Measurements from ENCODE around the gene TRIM7. TPM values are rescaled to one million over a fixed set of nuclear protein-coding genes. Genes with fewer than 3 reads are reported as not detected.
"Not testable (repeated sequence)": the region's sequence is repeated elsewhere in the genome, so short reads cannot be mapped to it uniquely, and the experiment has no call there.

TRIM7 gene
- total RNA-seq, 1 donor from 2014 or later: not detected

DNA sequence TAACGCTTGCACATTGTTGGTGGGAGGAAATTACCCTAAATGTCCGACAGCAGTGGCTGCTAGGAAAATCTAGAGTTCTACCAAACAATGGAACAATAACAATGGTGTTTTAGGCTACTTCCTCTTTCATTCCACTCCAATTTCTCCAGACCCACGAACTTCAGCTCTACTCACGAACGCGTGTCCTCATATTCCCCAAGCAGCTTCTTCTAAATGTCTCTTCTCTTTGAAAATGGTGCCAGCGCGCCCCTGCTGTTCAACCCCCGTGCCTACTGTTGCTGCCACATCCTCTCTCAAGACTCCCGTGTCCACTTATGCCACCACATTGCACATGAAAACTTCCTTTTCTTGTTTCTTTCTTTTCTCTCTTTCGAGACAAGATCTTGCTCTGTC lies 32.0 kb downstream of the TRIM7 start:
- Mint-ChIP-seq H3K27me3 (ENCODE audit: low read depth) (peaks cover 98% of the 10 kb centered on the region), H3K4me1 (peaks cover 32% of the 10 kb centered on the region), H3K4me3 (peak overlapping the region; percentile 17), H3K36me3 (ENCODE audit: low read depth) (no peaks in the 10 kb centered on the region), H3K9me3 (no peaks in the 10 kb centered on the region), H3K27ac (ENCODE audit: unreplicated experiment) (no peak overlapping the region)
- TF ChIP-seq, protein P1, sequence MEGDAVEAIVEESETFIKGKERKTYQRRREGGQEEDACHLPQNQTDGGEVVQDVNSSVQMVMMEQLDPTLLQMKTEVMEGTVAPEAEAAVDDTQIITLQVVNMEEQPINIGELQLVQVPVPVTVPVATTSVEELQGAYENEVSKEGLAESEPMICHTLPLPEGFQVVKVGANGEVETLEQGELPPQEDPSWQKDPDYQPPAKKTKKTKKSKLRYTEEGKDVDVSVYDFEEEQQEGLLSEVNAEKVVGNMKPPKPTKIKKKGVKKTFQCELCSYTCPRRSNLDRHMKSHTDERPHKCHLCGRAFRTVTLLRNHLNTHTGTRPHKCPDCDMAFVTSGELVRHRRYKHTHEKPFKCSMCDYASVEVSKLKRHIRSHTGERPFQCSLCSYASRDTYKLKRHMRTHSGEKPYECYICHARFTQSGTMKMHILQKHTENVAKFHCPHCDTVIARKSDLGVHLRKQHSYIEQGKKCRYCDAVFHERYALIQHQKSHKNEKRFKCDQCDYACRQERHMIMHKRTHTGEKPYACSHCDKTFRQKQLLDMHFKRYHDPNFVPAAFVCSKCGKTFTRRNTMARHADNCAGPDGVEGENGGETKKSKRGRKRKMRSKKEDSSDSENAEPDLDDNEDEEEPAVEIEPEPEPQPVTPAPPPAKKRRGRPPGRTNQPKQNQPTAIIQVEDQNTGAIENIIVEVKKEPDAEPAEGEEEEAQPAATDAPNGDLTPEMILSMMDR (conservative IDR thresholded peaks at IDR 0.05): peak; percentile 38
- DNase-seq (ENCODE audit: low read depth, low spot score): no peak

DNA sequence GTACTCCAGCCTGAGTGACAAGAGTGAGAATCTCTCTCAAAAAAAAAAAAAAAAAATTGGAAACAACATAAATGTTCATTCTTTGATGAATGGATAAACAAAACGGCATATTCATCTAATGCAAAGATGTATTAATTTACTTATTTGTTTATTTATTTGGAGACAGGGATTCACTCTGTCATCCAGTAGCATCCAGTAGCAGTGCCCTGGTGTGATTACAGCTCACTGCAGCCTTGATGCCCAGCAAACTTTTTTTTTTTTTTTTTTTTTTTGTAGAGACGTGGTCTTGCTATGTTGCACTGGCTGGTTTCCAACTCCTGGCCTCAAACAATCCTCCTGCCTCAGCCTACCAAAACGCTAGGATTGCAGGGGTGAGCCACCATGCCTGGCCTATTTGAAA lies 33.2 kb downstream of the TRIM7 start:
- Mint-ChIP-seq H3K27me3 (ENCODE audit: low read depth) (peaks cover 100% of the 10 kb centered on the region), H3K4me1 (peaks cover 35% of the 10 kb centered on the region), H3K27ac (ENCODE audit: unreplicated experiment) (no peak overlapping the region), H3K9me3 (no peaks in the 10 kb centered on the region), H3K36me3 (ENCODE audit: low read depth) (no peaks in the 10 kb centered on the region), H3K4me3 (peak overlapping the region; percentile 65)
- DNase-seq (ENCODE audit: low read depth, low spot score): no peak
- TF ChIP-seq, protein P1 (conservative IDR thresholded peaks at IDR 0.05): no peak

DNA sequence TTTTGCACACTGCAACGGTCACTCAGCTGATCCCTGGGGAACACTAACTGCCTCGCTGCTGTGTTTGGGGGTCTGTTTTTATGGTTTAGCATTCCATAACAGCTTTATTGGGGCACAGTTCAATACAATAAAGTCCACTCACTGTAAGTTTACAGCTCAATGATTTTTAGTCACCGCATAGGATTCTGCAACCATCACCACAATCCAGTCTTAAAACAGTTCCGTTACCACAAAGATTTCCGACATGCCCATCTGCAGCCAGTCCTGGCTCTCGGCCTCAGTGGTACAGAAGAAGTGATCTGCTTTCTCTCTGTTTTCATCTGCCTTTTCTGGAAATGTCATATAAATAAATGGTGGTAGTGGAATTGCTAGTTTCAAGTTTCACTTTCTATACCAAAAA lies 34.0 kb downstream of the TRIM7 start:
- DNase-seq (ENCODE audit: low read depth, low spot score): no peak
- Mint-ChIP-seq H3K27me3 (ENCODE audit: low read depth) (peaks cover 100% of the 10 kb centered on the region), H3K27ac (ENCODE audit: unreplicated experiment) (no peak overlapping the region), H3K4me1 (peaks cover 35% of the 10 kb centered on the region), H3K9me3 (no peaks in the 10 kb centered on the region), H3K36me3 (ENCODE audit: low read depth) (no peaks in the 10 kb centered on the region), H3K4me3 (peak overlapping the region; percentile 87)
- TF ChIP-seq, protein P1 (conservative IDR thresholded peaks at IDR 0.05): no peak

DNA sequence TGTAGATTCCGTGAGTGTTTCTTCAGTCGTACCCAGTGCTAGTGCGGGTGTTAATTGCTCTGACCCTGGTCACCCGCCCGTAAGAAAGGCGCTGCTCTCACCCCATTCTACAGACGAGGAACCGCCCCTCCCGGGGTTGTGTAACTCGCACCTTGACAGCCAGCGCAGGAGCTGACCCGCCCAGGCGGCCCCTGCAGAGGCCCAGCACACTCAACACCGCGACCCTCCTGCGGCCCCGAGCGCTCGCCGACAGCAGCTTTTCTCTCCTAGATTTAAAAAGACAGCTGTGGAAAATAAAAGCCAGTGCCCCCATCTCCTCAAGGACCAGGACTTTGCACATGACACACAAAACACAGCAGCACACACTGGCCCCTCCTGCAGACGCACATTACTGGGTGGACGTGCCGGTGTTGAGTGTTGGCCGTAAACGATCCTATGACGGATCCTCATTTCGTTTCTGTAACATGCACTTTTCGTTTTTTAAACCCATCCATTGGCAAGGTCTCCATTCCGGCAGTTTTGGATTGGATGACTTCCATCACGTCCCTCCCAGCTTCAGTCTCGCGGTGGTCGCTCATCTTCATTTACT lies 34.7 kb downstream of the TRIM7 start:
- Mint-ChIP-seq H3K4me3 (peak overlapping the region; percentile 87), H3K36me3 (ENCODE audit: low read depth) (no peaks in the 10 kb centered on the region), H3K27me3 (ENCODE audit: low read depth) (peaks cover 100% of the 10 kb centered on the region), H3K27ac (ENCODE audit: unreplicated experiment) (no peak overlapping the region), H3K9me3 (no peaks in the 10 kb centered on the region), H3K4me1 (peaks cover 35% of the 10 kb centered on the region)
- TF ChIP-seq, protein P1 (conservative IDR thresholded peaks at IDR 0.05): no peak
- DNase-seq (ENCODE audit: low read depth, low spot score): no peak

DNA sequence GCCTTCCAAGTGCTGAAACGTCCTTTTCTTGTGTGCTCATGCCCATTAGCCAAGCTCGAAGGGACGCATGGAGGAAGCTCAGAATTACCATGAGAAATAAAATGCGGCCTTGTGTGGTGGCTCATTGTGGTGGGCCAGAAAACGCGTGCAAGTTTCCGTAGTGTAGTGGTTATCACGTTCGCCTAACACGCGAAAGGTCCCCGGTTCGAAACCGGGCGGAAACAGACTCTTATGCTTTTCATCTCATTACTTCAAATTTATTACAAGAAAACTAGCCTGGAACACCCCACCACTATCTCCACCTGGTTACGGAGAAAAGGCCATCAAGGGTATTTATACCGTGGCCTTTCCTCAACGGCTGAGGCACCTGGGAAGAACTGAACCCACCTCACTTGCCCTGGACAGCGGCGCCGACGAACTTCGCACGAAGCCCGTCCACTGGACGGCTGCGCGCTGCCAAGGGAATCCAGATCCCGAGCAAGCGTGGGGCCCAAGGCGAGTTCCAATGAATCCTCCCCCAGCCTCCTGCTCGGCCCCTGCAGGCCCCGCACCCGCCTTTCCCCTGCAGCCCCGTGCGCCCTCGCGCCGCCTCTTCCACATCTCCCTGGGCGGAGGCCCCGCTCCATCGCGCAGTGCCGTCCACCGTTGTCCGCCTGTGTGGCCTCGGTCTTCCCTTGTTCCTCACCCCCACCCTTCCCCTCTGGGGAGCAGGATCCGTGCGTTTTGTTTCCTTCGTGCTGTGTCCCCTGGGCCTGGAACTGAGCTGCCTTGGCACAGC lies 35.3 kb downstream of the TRIM7 start:
- H3K36me3 Mint-ChIP-seq (ENCODE audit: low read depth); H3K9me3 Mint-ChIP-seq; H3K27ac Mint-ChIP-seq (ENCODE audit: unreplicated experiment): not testable (repeated sequence)
- DNase-seq (ENCODE audit: low read depth, low spot score): peak; percentile 88
- Mint-ChIP-seq H3K27me3 (ENCODE audit: low read depth) (peaks cover 100% of the 10 kb centered on the region), H3K4me1 (peaks cover 35% of the 10 kb centered on the region), H3K4me3 (peak overlapping the region; percentile 87)

DNA sequence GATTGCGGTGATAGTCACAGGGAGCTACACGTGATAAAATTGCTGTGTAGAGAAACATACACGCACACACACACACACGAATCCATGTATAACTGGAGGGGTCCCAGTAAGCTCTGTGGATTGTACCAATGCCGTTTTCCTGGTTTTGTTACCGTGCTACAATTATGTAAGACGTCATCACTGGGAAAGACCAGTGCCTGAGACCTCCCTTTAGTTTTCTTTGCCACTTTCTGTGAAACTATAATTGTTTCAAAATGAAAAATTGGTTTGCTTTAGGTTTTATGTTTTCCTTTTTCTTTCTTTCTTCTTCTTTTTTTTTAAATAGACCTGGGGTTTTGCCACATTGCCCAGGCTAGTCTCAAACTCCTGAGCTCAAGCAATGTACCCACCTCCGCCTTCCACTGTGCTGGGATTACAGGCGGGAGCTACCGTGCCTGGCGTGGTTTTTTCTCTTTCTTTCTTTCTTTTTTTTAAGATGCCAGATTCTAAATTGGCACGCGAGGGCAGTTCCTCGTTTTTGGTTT lies 36.3 kb downstream of the TRIM7 start:
- Mint-ChIP-seq H3K4me1 (peaks cover 38% of the 10 kb centered on the region), H3K27me3 (ENCODE audit: low read depth) (peaks cover 100% of the 10 kb centered on the region), H3K9me3 (no peaks in the 10 kb centered on the region), H3K4me3 (peak overlapping the region; percentile 87), H3K36me3 (ENCODE audit: low read depth) (no peaks in the 10 kb centered on the region), H3K27ac (ENCODE audit: unreplicated experiment) (no peak overlapping the region)
- DNase-seq (ENCODE audit: low read depth, low spot score): no peak
- TF ChIP-seq, protein P1 (conservative IDR thresholded peaks at IDR 0.05): no peak
